GM11168 (cell line): Measurements from ENCODE around the gene NDUFA6.

Experiments
- in situ Hi-C: fragments of 300-500 bp; cut with MboI; formaldehyde crosslinking; loops from one replicate; pipeline ENCODE4 v1.12.0; 2022; ENCODE audit warnings: low sequenced_read_pairs; ENCODE audit not compliant: unreplicated experiment

The NDUFA6 gene

DNA sequence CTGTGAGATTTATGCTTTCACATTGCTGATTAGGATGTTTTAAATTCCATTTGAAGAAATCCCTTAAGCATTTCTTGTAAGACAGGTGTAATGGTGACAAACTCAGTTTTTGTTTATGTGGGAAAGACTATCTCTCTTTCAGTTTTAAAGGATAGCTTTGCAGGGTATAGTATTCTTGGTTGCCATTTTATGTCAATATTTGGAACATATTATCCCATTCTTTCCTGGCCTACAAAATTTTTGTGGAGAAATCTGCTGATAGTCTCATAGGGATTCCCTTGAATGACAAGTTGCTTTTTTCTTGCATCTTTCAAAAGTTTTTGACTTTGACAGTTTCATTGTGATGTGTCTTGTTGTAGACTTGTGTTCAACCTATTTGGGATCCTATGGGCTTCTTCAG is 48.8 kb downstream of the NDUFA6 start:
- in situ Hi-C loops = no loop called here

DNA sequence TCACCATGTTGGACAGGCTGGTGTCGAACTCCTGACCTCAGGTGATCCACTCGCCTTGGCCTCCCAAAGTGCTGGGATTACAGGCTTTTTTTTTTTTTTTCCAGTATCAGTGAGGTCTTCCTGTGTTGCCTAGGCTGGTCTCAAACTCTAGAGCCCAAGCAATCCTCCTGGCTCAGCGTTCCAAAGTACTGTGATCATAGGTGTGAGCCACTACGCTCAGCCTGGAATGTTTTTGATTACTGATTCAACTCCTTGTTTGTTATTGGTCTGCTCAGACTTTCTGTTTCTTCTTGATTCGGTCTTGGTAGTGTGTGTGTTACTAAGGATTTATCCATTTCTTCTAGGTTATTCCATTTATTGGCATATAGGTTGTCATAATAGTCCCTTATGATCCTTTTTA is 51.3 kb downstream of the NDUFA6 start:
- in situ Hi-C loops = no loop called here
